ENCODE data around the gene ZNF487. TPM values are rescaled to one million over a fixed set of nuclear protein-coding genes. Genes with fewer than 3 reads are reported as not detected.

Gene ZNF487
- polyA plus RNA-seq, 4 donors, result 10.7 to 14.9 (median 11.5) TPM

DNA sequence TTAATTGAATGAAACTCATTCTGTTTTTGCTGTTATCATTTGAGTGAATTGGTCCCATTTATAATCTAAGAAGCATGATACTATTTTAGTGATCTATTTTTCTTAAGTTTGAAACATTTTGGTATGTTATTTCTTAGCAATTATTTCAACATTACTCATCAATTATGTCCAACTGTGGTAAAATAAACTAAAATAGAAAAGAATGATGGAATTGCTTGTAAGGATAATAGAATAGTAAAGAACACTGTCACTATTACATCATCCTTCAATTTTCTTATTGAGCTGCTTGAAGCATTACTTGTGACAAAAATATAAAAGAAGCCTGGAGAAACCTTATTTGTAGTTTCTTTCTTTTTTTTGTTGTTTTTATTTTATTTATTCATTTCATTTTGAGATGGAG is 42.4 kb downstream of the ZNF487 start:
- DNase-seq (ENCODE audit: low read depth in 4 of 4, low spot score in 2 of 4), result no peak

DNA sequence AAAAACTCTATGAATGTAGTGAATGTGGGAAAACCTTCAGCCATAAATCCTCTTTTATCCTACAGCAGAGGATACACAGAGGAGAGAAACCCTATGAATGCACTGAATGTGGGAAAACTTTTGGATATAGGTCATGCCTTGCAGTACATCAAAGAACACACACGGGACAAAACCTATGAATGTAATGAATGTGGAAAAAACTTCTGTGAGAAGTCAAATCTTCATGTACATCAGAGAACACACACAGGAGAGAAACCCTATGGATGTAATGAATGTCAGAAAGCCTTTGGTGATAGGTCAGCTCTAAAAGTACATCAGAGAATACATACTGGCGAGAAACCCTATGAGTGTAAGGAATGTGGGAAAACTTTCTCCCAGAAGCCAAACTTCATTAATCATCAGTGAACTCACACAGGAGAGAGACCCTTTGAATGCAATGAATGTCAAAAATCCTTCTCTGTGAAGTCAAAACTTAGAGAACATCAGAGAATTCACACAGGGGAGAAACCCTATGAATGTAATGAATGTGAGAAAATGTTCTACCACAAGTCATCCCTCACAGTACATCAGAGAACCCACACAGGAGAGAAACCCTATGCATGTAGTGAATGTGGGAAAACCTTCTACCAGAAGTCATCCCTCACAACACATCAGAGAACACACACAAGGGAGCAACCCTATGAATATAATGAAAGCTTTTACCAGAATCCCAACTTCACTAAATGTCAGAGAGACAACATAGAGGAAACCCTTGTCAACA is 45.6 kb downstream of the ZNF487 start:
- no peak for DNase-seq (ENCODE audit: low read depth in 4 of 4, low spot score in 2 of 4)

DNA sequence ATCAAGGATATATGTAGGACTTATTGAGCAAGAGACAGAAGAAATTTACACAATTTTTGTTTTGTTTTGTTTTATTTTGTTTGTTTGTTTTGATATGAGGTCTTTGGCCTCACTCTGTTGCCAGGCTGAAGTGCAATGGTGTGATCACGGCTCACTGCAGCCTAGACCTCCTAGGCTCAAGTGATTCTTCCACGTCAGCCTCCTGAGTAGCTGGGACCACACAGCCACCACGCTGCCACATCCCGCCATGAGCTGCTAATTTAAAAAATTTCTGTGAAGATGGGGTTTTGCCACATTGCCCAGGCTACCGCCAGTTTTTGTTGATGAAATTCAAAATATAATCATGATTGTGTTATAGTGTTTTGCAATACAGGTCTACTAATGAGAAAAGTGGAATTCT is 54.9 kb downstream of the ZNF487 start:
- DNase-seq (ENCODE audit: low read depth in 4 of 4, low spot score in 2 of 4), result no peak

DNA sequence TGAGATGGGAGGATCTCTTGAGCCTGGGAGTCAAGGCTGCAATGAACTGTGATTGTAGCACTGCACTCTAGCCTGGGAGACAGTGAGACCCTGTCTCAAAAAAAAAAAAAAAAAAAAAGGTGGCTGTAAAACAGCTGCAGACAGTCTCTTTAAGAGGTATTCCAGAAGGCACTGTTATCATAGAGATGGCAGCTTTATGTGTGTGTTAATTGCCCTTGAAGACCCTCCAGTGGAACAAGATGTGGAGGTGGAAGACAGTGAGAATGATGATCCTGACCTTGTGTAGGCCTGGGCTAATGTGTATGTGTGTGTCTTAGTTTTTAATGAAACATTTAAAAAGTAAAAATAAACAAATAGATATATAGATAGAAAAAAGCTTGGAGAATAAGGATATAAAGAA is 66.0 kb downstream of the ZNF487 start:
- peak in 3 of 4 donors; percentile 1 to 10 (median 1) for DNase-seq (ENCODE audit: low read depth in 4 of 4, low spot score in 2 of 4)

DNA sequence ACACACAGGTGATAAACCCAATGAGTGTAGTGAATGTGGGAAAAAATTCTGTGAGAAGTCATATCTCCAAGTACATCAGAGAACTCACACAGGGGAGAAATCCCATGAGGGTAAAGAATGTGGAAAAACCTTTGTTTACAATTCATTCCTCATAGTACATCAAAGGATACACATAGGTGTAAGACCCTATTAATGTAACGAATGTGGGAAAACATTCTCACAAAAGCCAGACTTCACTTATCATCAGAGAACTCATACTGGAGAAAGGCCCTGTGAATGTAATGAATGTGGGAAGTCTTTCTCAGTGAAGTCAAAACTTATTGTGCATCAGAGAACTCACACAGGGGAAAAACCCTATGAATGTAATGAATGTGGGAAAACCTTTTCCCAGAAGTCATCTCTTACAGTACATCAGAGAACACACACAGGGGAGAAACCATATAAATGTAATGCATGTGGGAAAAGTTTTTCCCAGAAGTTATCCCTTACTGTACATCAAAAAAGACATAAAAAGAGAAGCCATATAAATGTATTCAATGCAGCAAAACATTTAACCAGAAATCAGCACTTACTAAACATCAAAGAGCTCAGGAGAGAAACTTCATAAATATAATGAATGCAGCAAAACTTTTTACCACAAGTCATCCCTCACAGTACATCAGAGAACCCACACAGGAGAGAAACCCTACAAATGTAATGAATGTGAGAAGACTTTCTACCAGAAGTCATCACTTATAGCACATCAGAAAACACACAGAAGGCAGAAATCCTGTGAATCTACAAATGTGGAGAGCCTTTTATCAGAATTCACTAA is 87.7 kb downstream of the ZNF487 start:
- no peak for DNase-seq (ENCODE audit: low read depth in 4 of 4, low spot score in 2 of 4)

Other genes with a start within 250 kb of the ZNF487 start
- gene RASGEF1A, start 170.0 kb upstream of the ZNF487 start, polyA plus RNA-seq (ENCODE audit: insufficient read length in 4 of 4), result 1 to 10 TPM; 1.3 to 1.9 (median 1.7) TPM
- 1 to 10 TPM in 1 of 4 donors, under 1 TPM in 2, not detected in 1; 0.41 to 1.5 (median 0.52) TPM for gene FXYD4, start 65.5 kb upstream of the ZNF487 start, polyA plus RNA-seq (ENCODE audit: insufficient read length in 4 of 4)
- 100 to 1,000 TPM; 212 to 228 (median 222) TPM for gene HNRNPF, start 27.9 kb upstream of the ZNF487 start, polyA plus RNA-seq (ENCODE audit: insufficient read length in 4 of 4)
- gene ZNF239, start 137.5 kb downstream of the ZNF487 start, polyA plus RNA-seq (ENCODE audit: insufficient read length in 4 of 4), result 10 to 100 TPM; 10.5 to 13.5 (median 11.3) TPM
- gene ZNF485, start 169.3 kb downstream of the ZNF487 start, polyA plus RNA-seq (ENCODE audit: insufficient read length in 4 of 4), result 1 to 10 TPM; 4.1 to 6.2 (median 5.4) TPM
- gene ZNF32, start 211.8 kb downstream of the ZNF487 start, polyA plus RNA-seq (ENCODE audit: insufficient read length in 4 of 4), result 10 to 100 TPM; 55.6 to 73.4 (median 64.7) TPM